NCI-H748 treated with DMSO at 0.1 percent for 48 hours (cell line): ENCODE measurements around the gene FGF22.

Experiments
- DNase-seq: peaks from one replicate; lab custom pipeline; 2025; lab: John Stamatoyannopoulos, UW

Gene FGF22

DNA sequence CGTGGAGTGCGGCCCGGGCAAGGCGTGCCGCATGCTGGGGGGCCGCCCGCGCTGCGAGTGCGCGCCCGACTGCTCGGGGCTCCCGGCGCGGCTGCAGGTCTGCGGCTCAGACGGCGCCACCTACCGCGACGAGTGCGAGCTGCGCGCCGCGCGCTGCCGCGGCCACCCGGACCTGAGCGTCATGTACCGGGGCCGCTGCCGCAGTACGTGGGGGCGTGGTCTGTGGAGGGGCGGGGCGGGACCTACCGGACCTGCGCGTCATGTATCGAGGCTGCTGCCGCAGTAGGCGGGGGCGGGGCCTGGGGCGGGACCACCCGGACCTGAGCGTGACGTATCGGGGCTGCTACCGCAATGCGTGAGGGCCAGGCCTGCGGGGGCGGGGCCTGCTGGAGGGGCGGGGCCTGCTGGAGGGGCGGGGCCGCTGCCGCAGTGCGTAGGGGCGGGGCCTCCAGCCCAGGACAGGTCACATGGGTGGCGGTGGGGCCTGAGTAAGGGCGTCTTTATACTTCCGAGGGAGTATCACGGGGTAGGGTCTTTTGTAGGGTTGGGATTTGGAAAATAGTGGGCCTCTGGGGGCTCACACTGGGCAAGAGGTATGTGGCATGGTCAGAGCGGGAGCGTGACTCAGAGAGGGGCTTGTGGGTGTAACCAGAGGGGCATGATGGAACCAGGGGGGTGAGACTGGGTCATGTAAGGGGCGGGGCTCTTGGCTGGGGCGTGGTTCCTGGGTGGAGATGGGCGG is 40.8 kb downstream of the FGF22 start:
- peak; percentile 79 for DNase-seq

DNA sequence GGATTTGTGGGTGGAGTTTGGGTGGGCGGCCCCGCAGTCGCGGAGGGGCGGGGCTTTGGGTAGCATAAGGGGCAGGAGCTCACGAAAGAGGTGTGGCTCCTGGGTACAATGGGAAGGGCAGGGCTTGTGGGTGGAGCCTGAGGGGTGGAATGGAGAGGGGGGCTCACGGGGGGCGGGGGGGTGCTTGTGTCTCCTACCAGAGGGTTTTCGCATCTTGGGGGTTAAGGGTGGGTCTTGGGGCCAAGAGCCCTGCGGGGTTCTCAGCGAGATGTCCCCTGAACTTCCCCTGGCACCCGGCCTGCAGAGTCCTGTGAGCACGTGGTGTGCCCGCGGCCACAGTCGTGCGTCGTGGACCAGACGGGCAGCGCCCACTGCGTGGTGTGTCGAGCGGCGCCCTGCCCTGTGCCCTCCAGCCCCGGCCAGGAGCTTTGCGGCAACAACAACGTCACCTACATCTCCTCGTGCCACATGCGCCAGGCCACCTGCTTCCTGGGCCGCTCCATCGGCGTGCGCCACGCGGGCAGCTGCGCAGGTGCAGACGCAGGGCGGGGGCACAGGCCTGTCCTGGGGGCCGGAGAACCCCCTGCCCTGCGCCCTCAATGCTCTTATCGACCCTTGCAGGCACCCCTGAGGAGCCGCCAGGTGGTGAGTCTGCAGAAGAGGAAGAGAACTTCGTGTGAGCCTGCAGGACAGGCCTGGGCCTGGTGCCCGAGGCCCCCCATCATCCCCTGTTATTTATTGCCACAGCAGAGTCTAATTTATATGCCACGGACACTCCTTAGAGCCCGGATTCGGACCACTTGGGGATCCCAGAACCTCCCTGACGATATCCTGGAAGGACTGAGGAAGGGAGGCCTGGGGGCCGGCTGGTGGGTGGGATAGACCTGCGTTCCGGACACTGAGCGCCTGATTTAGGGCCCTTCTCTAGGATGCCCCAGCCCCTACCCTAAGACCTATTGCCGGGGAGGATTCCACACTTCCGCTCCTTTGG is 41.6 kb downstream of the FGF22 start:
- DNase-seq: no peak

DNA sequence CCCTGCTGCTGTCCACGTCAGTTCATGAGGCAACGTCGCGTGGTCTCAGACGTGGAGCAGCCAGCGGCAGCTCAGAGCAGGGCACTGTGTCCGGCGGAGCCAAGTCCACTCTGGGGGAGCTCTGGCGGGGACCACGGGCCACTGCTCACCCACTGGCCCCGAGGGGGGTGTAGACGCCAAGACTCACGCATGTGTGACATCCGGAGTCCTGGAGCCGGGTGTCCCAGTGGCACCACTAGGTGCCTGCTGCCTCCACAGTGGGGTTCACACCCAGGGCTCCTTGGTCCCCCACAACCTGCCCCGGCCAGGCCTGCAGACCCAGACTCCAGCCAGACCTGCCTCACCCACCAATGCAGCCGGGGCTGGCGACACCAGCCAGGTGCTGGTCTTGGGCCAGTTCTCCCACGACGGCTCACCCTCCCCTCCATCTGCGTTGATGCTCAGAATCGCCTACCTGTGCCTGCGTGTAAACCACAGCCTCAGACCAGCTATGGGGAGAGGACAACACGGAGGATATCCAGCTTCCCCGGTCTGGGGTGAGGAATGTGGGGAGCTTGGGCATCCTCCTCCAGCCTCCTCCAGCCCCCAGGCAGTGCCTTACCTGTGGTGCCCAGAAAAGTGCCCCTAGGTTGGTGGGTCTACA is 43.1 kb downstream of the FGF22 start:
- no peak for DNase-seq

- DNase-seq: no peak
Measured at GRCh38 chr19:685454-685931, 45.8 kb downstream of the FGF22 start.

DNA sequence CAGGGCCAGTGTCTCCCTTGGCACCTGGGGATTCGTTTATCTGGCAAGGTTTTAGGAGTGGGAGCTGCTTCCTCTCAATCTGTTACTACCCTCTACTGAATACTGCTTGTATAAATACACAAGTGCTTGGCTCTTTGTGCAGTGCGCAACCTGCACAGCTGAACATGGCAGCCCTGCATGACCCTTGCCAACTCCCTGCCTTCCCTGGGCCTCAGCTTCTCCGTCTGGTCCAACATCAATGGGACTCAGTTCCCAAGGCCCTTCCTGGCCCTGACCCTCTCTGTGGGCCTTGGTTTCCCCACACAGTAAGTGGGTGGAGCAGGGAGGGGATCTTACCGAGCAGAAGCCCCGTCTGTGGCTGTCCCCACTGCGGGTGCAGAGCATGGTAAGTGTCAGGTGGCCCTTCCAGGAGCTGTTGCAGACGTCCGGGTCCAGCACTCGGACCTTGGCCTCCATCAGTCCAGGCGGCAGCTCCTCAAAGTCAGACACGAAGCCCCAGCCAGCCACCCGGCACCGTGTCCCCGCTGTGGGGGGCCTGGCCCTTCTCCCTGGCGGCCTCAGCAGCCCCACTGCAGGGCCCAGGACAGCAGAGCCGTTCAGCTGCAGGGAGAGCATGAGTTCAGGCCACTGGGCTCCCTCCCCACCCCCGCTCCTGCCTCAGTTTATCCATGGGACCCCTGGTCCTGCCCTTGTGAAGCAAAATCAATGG is 47.1 kb downstream of the FGF22 start:
- no peak for DNase-seq

- no peak for DNase-seq
Measured at GRCh38 chr19:687569-688166, 48.0 kb downstream of the FGF22 start.

DNA sequence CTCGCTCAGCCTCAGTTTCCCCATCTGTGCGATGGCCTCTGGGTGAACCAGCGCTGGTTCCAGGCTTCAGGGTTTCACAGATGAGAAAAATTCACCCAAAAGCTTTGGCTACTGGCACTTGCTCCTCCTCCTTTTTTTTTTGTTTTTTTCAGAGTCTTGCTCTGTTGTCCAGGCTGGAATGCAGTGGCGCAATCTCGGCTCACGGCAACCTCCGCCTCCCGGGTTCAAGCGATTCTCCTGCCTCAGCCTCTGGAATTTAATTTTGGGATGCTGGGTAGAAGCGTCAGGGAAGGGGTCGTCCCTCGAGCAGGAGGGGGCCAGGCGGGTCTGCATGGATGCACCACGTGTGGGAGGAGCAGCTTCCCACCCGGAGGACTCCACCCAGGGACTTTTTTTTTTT is 48.5 kb downstream of the FGF22 start:
- DNase-seq: no peak

- no peak for DNase-seq
Measured at GRCh38 chr19:688992-689391, 49.3 kb downstream of the FGF22 start.

GRCh38 chr19:690203-690602 is 50.5 kb downstream of the FGF22 start:
- no peak for DNase-seq
